Cardiac muscle cell (in vitro differentiated cells and primary cell): ENCODE results near the gene RSRC1. TPM values are rescaled to one million over a fixed set of nuclear protein-coding genes. Genes with fewer than 3 reads are reported as not detected.

Source experiments
- DNase-seq, 2 donors: peaks; one replicate each; pipeline versions ENCODE4 v3.0.0 to v3.0.0-alpha.2; 2010 to 2017; ENCODE audit warnings: low read depth in 1 of 2, low spot score in 1 of 2
- H3K27ac ChIP-seq: fragments of 200-600 bp; sonication (generic); 2 replicates; pipeline ENCODE4 v1.5.1; 2016
- H3K27me3 ChIP-seq: fragments of 200-600 bp; sonication (generic); 2 replicates; pipeline ENCODE4 v1.6.0; 2016; ENCODE audit warnings: control low read depth
- H3K36me3 ChIP-seq: fragments of 200-600 bp; sonication (generic); 2 replicates; pipeline ENCODE4 v1.5.1; 2016; ENCODE audit warnings: control low read depth
- H3K4me1 ChIP-seq: fragments of 200-600 bp; sonication (generic); 2 replicates; pipeline ENCODE4 v1.8.1; 2017; ENCODE audit warnings: low read depth, mild to moderate bottlenecking, mixed run types
- H3K4me3 ChIP-seq: fragments of 200-600 bp; sonication (generic); 2 replicates; pipeline ENCODE4 v1.5.1; 2016; ENCODE audit warnings: mild to moderate bottlenecking
- H3K9me3 ChIP-seq: fragments of 200-600 bp; sonication (generic); 2 replicates; pipeline ENCODE4 v1.5.1; 2017; ENCODE audit warnings: low read depth, mild to moderate bottlenecking, control low read depth
- CTCF ChIP-seq: IDR thresholded peaks from 2 replicates; pipeline ENCODE4 v1.5.1; 2012; ENCODE audit warnings: low read depth, mild to moderate bottlenecking, low read length
- polyA plus RNA-seq: library from polyadenylated mRNA; unstranded; fragments of >200 nt; fragmentation: Nextera tagmentation; extraction: Ambion mirVana; gene quantifications from 2 replicates; pipeline ENCODE4 v1.2.1, GENCODE V29; 2016
- total RNA-seq: library from RNA; depleted of rRNA; stranded (reverse); fragments of >200 nt; gene quantifications from 2 replicates; pipeline ENCODE4 v1.2.3, GENCODE V29; 2016

RSRC1 gene
- total and polyA plus RNA-seq, 2 experiments from 2014 or later, result 23.6 to 55.9 TPM

DNA sequence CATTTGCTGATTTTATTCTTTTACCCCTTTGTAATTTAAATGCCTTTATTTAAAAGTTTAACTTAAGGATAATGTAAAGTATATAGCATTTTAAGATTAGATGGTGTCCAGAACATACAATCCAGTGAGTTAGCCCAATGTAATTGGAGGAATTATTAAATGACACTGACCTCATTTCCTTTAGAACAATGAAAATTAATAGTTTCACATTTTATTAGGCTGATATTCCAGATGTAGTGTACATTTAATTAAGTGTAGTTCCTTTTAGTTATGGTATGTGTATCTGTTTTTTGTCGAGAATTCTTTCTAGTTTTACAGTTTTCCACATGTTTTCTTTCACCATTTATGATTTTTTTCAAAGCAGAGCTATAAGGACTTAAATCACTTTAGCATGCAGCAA, 75.8 kb downstream of the RSRC1 start:
- Histone ChIP-seq H3K27me3 (no peaks in the 10 kb centered on the region), H3K4me3 (no peak overlapping the region), H3K9me3 (no peaks in the 10 kb centered on the region), H3K4me1 (no peaks in the 10 kb centered on the region), H3K36me3 (no peaks in the 10 kb centered on the region), H3K27ac (no peak overlapping the region)
- TF ChIP-seq CTCF, result no peak
- DNase-seq, result no peak

DNA sequence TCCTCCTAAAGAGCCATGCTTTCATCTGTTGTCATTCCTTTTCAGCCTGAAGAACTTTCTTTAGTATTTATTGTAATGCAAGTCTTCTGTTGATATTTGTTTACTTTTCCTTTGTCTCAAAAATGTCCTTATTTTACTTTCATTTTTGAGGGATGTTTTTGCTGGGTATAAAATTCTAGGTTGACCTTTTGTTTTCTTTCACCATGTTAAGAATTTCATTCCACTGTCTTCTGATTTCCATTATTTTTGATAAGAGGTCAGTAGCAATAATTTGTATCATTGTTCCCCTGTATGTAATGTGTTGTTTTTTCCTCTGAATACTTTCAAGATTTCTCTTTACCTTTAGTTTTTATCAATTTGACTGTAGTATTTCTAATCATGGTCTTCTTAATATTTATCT, 91.1 kb downstream of the RSRC1 start:
- no peak for DNase-seq
- Histone ChIP-seq H3K36me3 (no peaks in the 10 kb centered on the region), H3K4me1 (no peaks in the 10 kb centered on the region), H3K27me3 (no peaks in the 10 kb centered on the region), H3K9me3 (no peaks in the 10 kb centered on the region), H3K4me3 (no peak overlapping the region), H3K27ac (no peak overlapping the region)
- no peak for TF ChIP-seq CTCF

DNA sequence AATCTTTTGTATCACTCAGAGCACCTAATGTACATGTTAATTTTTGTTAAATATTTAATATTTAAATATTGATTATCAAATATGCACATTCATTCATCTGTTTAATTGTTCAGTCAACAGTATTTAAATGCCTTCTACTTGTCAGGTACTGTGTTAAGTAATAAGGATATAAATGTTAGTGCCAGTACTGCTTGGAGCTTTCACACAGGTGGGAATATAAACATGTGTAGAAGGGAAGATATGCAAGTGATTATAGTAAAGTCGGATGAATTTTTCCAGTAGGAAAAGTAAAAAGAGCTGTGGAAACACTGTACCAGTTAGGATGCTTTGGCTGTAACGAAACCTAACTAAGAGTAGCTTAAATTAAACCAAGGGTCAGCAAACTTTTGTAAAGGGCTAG, 95.4 kb downstream of the RSRC1 start:
- DNase-seq, result no peak
- no peak overlapping the region for H3K4me3 ChIP-seq
- H3K36me3 ChIP-seq, result no peaks in the 10 kb centered on the region
- no peak for TF ChIP-seq CTCF
- H3K4me1 ChIP-seq, result no peaks in the 10 kb centered on the region
- no peaks in the 10 kb centered on the region for H3K9me3 ChIP-seq
- H3K27ac ChIP-seq, result no peak overlapping the region
- H3K27me3 ChIP-seq, result no peaks in the 10 kb centered on the region

- Histone ChIP-seq H3K36me3 (no peaks in the 10 kb centered on the region), H3K9me3 (no peaks in the 10 kb centered on the region), H3K4me1 (no peaks in the 10 kb centered on the region), H3K27ac (no peak overlapping the region), H3K27me3 (no peaks in the 10 kb centered on the region), H3K4me3 (no peak overlapping the region)
- peak in 1 of 2 donors; percentile 4 for DNase-seq
- no peak for TF ChIP-seq CTCF
These were observed 96.1 kb downstream of the RSRC1 start for GRCh38 chr3:158205994-158206393.

DNA sequence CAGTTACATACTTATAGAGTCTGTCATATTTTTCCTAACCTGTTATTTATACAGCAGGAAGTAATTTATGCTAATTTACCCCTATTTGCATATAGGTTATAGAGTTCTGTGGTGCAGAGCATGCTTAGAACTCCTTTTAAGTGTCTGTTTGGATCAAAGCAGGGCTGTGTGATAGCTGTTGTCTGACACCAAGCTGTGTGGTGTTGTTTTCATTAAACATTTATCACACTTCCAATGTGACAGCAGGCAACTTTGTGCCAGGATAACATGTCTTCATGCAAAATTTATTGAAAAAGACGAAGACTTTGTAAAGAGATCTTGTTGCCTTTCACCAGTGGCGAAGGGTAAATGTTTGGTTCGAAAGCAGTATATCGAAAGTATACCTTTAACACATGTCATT, 100.2 kb downstream of the RSRC1 start:
- H3K27ac ChIP-seq, result no peak overlapping the region
- H3K4me1 ChIP-seq, result no peaks in the 10 kb centered on the region
- DNase-seq, result no peak
- H3K27me3 ChIP-seq, result no peaks in the 10 kb centered on the region
- TF ChIP-seq CTCF, result no peak
- H3K9me3 ChIP-seq, result no peaks in the 10 kb centered on the region
- no peak overlapping the region for H3K4me3 ChIP-seq
- H3K36me3 ChIP-seq, result no peaks in the 10 kb centered on the region

DNA sequence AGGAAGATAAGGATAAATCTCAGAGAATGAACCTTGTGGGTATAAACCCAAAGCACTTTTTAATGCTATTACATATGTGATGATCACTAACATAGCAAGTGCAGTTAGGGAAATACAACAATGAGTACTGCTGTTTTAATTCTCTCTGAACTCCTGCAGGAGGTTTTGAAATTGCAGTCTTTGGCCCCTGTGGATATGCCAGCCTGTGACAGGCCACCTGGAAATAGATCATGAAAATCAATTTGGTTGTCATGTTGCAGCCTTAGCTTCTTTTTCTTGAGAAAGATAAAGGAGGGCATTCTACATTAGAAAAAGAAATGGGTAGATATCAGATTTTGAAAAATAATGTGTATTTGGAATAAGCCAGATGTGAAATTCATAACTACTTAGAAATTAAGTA, 103.6 kb downstream of the RSRC1 start:
- no peak for DNase-seq
- Histone ChIP-seq H3K4me3 (no peak overlapping the region), H3K4me1 (no peaks in the 10 kb centered on the region), H3K36me3 (no peaks in the 10 kb centered on the region), H3K27ac (no peak overlapping the region), H3K9me3 (no peaks in the 10 kb centered on the region), H3K27me3 (no peaks in the 10 kb centered on the region)
- TF ChIP-seq CTCF, result no peak
